PC-9 (cell line): ENCODE results near the gene USP24. TPM values are rescaled to one million over a fixed set of nuclear protein-coding genes. Genes with fewer than 3 reads are reported as not detected.

Experiments used
- BruUV-seq: library from RNA; stranded (reverse); fragments of 400-500 nt; replicated peaks from 2 replicates; lab custom pipeline; 2021; lab: Mats Ljungman, UMichigan
- CTCF ChIA-PET: fragments of 300-600 bp; sonication (Branson Sonifier 250); formaldehyde crosslinking; loops from one replicate; lab custom pipeline; 2022; ENCODE audit warnings: antibody characterized with exemption; lab: Charles Lee
- POLR2A ChIA-PET: fragments of 300-600 bp; sonication (Branson Sonifier 250); formaldehyde crosslinking; loops from one replicate; lab custom pipeline; 2022; ENCODE audit warnings: antibody characterized with exemption; ENCODE audit not compliant: unreplicated experiment; lab: Charles Lee
- DNase-seq, 2 experiments: peaks; one replicate each; pipeline versions ENCODE4 v3.0.0 to v3.0.0-alpha.2; 2015 to 2022; ENCODE audit warnings: mixed read lengths in 1 of 2
- H2AFZ ChIP-seq: fragments of 200-600 bp; sonication (generic); 2 replicates; pipeline ENCODE4 v1.8.1; 2017; ENCODE audit warnings: antibody characterized with exemption
- H3F3A ChIP-seq: fragments of 200-600 bp; sonication (generic); 2 replicates; pipeline ENCODE4 v1.8.1; 2017; ENCODE audit warnings: antibody characterized with exemption, mild to moderate bottlenecking, low read depth; ENCODE audit not compliant: insufficient read depth
- H3K27ac ChIP-seq: fragments of 200-600 bp; sonication (generic); 2 replicates; pipeline ENCODE4 v1.6.1; 2016; ENCODE audit warnings: mixed run types
- H3K27me3 ChIP-seq: fragments of 200-600 bp; sonication (generic); 2 replicates; pipeline ENCODE4 v1.6.1; 2016; ENCODE audit warnings: low read depth, mixed run types; ENCODE audit not compliant: insufficient read depth
- H3K36me3 ChIP-seq: fragments of 200-600 bp; sonication (generic); 2 replicates; pipeline ENCODE4 v1.6.1; 2016; ENCODE audit warnings: low read depth, mixed run types
- H3K4me1 ChIP-seq: fragments of 200-600 bp; sonication (generic); replicated peaks from 2 replicates; pipeline ENCODE4 v1.6.1; 2016; ENCODE audit warnings: mixed run types; ENCODE audit not compliant: insufficient read depth
- H3K4me2 ChIP-seq: fragments of 200-600 bp; sonication (generic); 2 replicates; pipeline ENCODE4 v1.6.1; 2017; ENCODE audit warnings: mixed run types
- H3K4me3 ChIP-seq: fragments of 200-600 bp; sonication (generic); 2 replicates; pipeline ENCODE4 v1.6.1; 2016; ENCODE audit warnings: mixed run types
- H3K79me2 ChIP-seq: fragments of 200-600 bp; sonication (generic); 2 replicates; pipeline ENCODE4 v1.6.1; 2017; ENCODE audit warnings: low read depth, mixed run types
- H3K9me2 ChIP-seq: fragments of 200-600 bp; sonication (generic); 2 replicates; pipeline ENCODE4 v1.8.1; 2017; ENCODE audit warnings: mild to moderate bottlenecking; ENCODE audit not compliant: insufficient read depth
- H3K9me3 ChIP-seq: fragments of 200-600 bp; sonication (generic); 2 replicates; pipeline ENCODE4 v1.8.1; 2016; ENCODE audit warnings: low read depth; ENCODE audit not compliant: insufficient read depth
- H4K20me1 ChIP-seq: fragments of 200-600 bp; sonication (generic); 2 replicates; pipeline ENCODE4 v1.8.1; 2017; ENCODE audit not compliant: insufficient read depth
- EZH2 ChIP-seq: fragments of 200-600 bp; sonication (generic); IDR thresholded peaks from 2 replicates; pipeline ENCODE4 v1.8.0; 2017; ENCODE audit warnings: antibody characterized with exemption, low read depth
- intact Hi-C: fragments of 100-400 bp; cut with micrococcal nuclease; formaldehyde crosslinking; loops from one replicate; pipeline ENCODE4 v1.10.0; 2022; ENCODE audit not compliant: unreplicated experiment
- total RNA-seq: library from RNA; stranded (reverse); gene quantifications from 2 replicates; pipeline ENCODE4 v1.2.3, GENCODE V29; 2021
- TF ChIP-seq, protein P1 (sequence below): fragments of 200-600 bp; sonication (generic); conservative IDR thresholded peaks from 2 replicates; pipeline ENCODE4 v1.6.1; 2017; ENCODE audit warnings: mixed run types, antibody characterized with exemption, mild to moderate bottlenecking, moderate library complexity

Gene USP24
- total RNA-seq, 1 experiment from 2014 or later = 61.0 TPM

DNA sequence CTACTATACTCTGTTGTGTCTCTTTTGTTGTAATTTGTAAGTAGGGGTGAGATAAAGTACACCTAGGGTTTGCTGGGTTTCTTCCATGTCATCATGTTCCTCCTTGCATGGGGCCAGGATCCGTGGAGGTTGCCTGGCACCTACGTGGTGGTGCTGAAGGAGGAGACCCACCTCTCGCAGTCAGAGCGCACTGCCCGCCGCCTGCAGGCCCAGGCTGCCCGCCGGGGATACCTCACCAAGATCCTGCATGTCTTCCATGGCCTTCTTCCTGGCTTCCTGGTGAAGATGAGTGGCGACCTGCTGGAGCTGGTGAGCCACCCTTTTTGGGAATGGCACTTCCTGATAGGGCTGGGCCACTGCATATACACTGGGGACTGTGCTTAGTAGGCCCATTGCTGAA, 171.4 kb downstream of the USP24 start:
- H3K4me2 ChIP-seq = no peak overlapping the region
- CTCF ChIA-PET = no interaction called here
- no peak for DNase-seq
- peaks cover 17% of the 10 kb centered on the region for H3K79me2 ChIP-seq
- H3K9me3 ChIP-seq = no peaks in the 10 kb centered on the region
- no peaks in the 10 kb centered on the region for H4K20me1 ChIP-seq
- H3K4me3 ChIP-seq = no peak overlapping the region
- H3K27me3 ChIP-seq = no peaks in the 10 kb centered on the region
- BruUV-seq = no TSS peak
- H3K36me3 ChIP-seq = no peaks in the 10 kb centered on the region; the same call in 1 of the 2 replicates
- POLR2A ChIA-PET = no interaction called here
- peaks cover 17% of the 10 kb centered on the region for H3K4me1 ChIP-seq
- intact Hi-C loops = no loop called here
- TF ChIP-seq EZH2 = no peak
- TF ChIP-seq, protein P1, sequence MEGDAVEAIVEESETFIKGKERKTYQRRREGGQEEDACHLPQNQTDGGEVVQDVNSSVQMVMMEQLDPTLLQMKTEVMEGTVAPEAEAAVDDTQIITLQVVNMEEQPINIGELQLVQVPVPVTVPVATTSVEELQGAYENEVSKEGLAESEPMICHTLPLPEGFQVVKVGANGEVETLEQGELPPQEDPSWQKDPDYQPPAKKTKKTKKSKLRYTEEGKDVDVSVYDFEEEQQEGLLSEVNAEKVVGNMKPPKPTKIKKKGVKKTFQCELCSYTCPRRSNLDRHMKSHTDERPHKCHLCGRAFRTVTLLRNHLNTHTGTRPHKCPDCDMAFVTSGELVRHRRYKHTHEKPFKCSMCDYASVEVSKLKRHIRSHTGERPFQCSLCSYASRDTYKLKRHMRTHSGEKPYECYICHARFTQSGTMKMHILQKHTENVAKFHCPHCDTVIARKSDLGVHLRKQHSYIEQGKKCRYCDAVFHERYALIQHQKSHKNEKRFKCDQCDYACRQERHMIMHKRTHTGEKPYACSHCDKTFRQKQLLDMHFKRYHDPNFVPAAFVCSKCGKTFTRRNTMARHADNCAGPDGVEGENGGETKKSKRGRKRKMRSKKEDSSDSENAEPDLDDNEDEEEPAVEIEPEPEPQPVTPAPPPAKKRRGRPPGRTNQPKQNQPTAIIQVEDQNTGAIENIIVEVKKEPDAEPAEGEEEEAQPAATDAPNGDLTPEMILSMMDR = no peak
- no peaks in the 10 kb centered on the region for H3K9me2 ChIP-seq
- H3K27ac ChIP-seq = no peak overlapping the region
- H2AFZ ChIP-seq = no peak overlapping the region
- H3F3A ChIP-seq = no peaks in the 10 kb centered on the region

DNA sequence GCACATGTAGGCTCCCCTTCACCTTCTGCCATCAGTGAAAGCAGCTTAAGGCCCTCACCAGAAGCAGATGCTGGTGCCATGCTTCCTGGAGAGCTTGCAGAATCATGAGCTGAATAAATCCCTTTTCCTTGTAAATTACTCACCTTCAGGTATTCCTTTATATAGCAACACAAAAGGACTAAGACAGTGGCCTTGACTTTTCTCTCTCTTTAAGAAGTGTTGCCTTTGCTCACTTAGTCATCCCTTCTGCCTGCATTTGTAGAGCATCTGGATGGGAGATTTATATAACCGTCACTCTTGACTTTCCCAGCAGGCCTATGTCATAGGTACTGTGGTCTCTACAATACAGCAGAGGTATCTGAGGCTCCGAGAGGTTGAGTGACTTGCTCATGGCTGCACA, 172.2 kb downstream of the USP24 start:
- no peaks in the 10 kb centered on the region for H4K20me1 ChIP-seq
- H2AFZ ChIP-seq = no peak overlapping the region
- CTCF ChIA-PET = no interaction called here
- no peak for DNase-seq
- POLR2A ChIA-PET = no interaction called here
- no peaks in the 10 kb centered on the region for H3K9me3 ChIP-seq
- no peaks in the 10 kb centered on the region for H3K27me3 ChIP-seq
- peaks cover 22% of the 10 kb centered on the region for H3K4me1 ChIP-seq
- no peaks in the 10 kb centered on the region for H3F3A ChIP-seq
- no peaks in the 10 kb centered on the region; the same call in 1 of the 2 replicates for H3K36me3 ChIP-seq
- no TSS peak for BruUV-seq
- TF ChIP-seq EZH2 = no peak
- TF ChIP-seq, protein P1 = no peak
- H3K4me3 ChIP-seq = no peak overlapping the region
- H3K27ac ChIP-seq = no peak overlapping the region
- intact Hi-C loops = no loop called here
- no peak overlapping the region for H3K4me2 ChIP-seq
- no peaks in the 10 kb centered on the region for H3K9me2 ChIP-seq
- H3K79me2 ChIP-seq = peaks cover 17% of the 10 kb centered on the region

DNA sequence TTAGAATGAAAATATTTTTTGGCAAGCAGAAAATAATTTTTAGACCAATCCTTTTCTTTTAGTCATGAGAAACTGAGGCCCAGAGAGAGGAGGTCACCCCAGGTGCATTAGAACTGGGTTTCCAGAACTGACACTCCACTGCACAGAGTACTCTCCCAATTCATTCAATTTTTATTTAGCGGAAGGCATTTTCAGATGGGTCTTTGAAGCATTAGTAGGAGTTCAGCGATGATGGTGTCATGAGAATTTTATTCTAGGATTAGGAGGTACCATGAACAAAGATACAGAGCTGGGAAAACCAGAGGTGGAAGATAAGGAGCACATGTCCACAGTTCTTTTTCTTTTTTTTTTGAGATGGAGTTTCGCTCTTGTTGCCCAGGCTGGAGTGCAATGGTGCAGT, 173.6 kb downstream of the USP24 start:
- H3K4me3 ChIP-seq = no peak overlapping the region
- BruUV-seq = no TSS peak
- no peaks in the 10 kb centered on the region for H3K36me3 ChIP-seq
- TF ChIP-seq, protein P1 = no peak
- no peak for TF ChIP-seq EZH2
- peak overlapping the region; percentile 85; the same call in 1 of the 2 replicates for H3K4me2 ChIP-seq
- H3K4me1 ChIP-seq = peaks cover 22% of the 10 kb centered on the region
- peaks cover 17% of the 10 kb centered on the region for H3K79me2 ChIP-seq
- H3F3A ChIP-seq = no peaks in the 10 kb centered on the region
- no peaks in the 10 kb centered on the region for H4K20me1 ChIP-seq
- no peaks in the 10 kb centered on the region for H3K9me3 ChIP-seq
- ChIA-PET POLR2A (no interaction called here), CTCF (no interaction called here)
- no peaks in the 10 kb centered on the region for H3K9me2 ChIP-seq
- H2AFZ ChIP-seq = no peak overlapping the region
- no peak for DNase-seq
- H3K27me3 ChIP-seq = no peaks in the 10 kb centered on the region
- H3K27ac ChIP-seq = no peak overlapping the region
- intact Hi-C loops = no loop called here
